GM12865 (cell line): ENCODE measurements around the gene EFTUD2.

Experiments used
- DNase-seq: peaks from one replicate; pipeline ENCODE4 v3.0.0; 2010; ENCODE audit warnings: low read depth
- H3K4me3 ChIP-seq: 2 replicates; pipeline ENCODE4 v1.5.1; 2011; ENCODE audit warnings: mild to moderate bottlenecking, low read depth, low read length, control low read depth
- CTCF ChIP-seq: IDR thresholded peaks from 2 replicates; pipeline ENCODE4 v1.5.1; 2011; ENCODE audit warnings: low read length, control low read depth, low read depth, inconsistent platforms; ENCODE audit not compliant: insufficient read depth; ENCODE audit errors: missing control alignments

EFTUD2 gene

DNA sequence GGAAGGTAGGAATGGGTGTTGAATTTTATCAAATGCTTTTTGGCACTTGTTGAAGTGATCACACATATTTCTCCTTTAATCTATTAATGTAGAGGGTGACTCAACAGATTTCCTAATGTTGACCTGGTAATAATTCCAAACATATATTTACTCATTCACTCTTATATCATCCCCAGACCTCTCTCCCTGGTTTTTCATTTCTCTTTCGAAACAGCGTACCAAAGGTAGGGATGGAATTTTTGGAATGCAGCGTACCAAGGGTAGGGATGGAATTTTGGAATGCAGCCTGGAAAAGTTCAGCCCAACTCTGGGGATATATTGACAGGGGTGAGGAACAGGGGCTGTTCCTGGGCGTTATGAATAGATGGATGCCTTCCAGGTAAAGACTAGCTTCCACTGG, 41.1 kb upstream of the EFTUD2 start:
- no peak overlapping the region for H3K4me3 ChIP-seq
- no peak for DNase-seq
- TF ChIP-seq CTCF = no peak

DNA sequence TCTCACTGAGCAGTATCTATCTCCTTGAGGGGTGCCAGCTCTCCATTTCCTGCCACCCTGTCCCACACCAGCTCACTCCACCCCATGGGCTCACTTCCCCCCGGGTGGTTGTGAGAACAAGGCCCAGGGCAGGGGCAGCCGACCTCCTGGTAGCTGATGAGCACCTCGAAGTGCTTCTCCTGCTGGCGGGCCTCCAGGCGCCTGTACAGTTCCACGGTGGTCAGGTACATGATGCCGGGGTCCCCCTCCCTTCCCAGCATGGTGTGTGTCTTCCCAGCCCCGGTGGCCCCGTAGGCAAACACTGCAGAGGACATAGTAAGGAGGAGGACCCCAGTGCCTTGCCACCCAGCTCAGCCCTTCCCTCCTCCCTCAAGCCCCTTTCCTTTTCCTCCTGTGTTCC, 35.9 kb upstream of the EFTUD2 start:
- no peak for DNase-seq

GRCh38 chr17:44934745-44935105, 35.5 kb upstream of the EFTUD2 start:
- no peak for TF ChIP-seq CTCF
- DNase-seq = no peak

More for the DNA sequence above, 35.9 kb upstream of the EFTUD2 start:
- TF ChIP-seq CTCF = no peak
- no peak overlapping the region for H3K4me3 ChIP-seq

GRCh38 chr17:44933824-44934744, 34.8 kb upstream of the EFTUD2 start:
- TF ChIP-seq CTCF = no peak
- DNase-seq = no peak
- H3K4me3 ChIP-seq = no peak overlapping the region

More at GRCh38 chr17:44934745-44935105, 35.5 kb upstream of the EFTUD2 start:
- no peak overlapping the region for H3K4me3 ChIP-seq

DNA sequence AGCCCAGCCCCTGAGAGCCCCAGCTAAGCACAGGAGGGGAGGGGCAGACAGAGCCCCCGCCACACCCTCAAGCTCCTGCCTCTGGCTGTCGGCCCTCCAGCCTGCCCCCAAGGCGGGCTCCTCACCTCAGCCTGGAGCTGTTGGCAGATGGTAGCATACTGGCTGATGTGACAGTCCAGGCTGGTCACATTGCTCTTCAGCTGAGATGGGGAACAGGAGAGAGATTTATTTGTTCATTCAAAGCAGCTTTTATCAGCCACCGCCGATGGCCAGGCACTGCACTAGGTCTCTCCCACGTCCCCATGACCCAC, 33.5 kb upstream of the EFTUD2 start:
- no peak overlapping the region for H3K4me3 ChIP-seq
- TF ChIP-seq CTCF = no peak
- no peak for DNase-seq

GRCh38 chr17:44932096-44932786, 33.0 kb upstream of the EFTUD2 start:
- no peak for TF ChIP-seq CTCF
- DNase-seq = no peak
- H3K4me3 ChIP-seq = no peak overlapping the region
